ENCODE measurements around the gene TP53INP2. TPM values are rescaled to one million over a fixed set of nuclear protein-coding genes. Genes with fewer than 3 reads are reported as not detected.

The TP53INP2 gene
- total and polyA plus RNA-seq, 2 of the 8 experiments (the other 6 are each of a cell fraction or from before 2014, with no cell fraction given): 2.4 to 4.8 TPM

DNA sequence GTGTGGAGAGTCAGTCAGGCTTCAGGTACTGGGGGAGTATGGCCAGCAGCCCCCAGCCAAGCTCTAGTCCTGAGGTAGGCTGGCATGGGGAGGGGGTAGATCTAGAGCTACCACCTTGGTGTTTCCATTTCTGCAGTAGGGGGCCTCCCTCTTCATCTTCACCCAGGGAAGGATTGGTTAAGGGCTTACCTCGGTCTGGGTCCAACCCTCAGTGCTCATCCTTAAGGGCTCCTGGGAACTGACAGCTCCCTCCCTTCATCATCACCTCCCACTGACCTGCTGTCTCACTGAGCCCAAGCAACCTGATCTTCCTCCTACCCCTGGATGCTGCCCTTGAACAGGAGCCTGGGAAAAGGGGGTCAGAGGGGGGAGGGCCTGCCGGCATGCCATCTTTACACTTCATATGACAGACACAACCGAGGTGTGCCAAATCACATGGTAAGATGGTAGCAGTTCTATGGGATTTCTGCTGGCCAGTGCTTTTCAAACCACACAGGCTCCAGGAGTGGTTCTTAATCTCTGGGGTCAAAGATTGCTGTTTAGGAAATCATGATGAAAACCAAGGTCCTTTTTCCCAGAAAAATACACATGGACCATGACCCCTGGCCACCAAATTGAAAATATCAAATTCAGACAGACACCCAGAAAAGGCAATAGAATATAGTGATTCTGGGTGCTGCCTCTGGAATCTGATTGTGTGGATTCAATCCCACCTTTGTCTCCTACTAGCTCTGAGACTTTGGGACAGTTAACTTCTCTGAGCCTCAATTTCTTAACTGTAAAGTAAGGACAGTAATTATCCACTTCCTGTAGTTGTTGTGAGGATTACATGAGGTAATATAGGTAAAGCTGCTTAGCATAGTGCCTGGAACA is 3.0 kb downstream of the TP53INP2 start:
- H3K4me1 ChIP-seq (replicated peaks in 1 of 4; ENCODE audit: control insufficient read depth in 3 of 4, insufficient read depth in 4 of 4, low read length in 3 of 4): peaks cover 0 to 11% (median 7%) of the 10 kb centered on the region in 4 experiments; a peak in 5 of 7 replicates
- no peak for TF ChIP-seq RBBP5 (IDR thresholded peaks at IDR 0.05; ENCODE audit: borderline replicate concordance, low read depth, low read length)
- no peak for TF ChIP-seq RAD21 (IDR thresholded peaks at IDR 0.05 in 1 of 2, conservative IDR thresholded peaks at IDR 0.05 in 1 of 2; ENCODE audit: low read depth in 2 of 2, low read length in 2 of 2)
- TF ChIP-seq, protein P1, sequence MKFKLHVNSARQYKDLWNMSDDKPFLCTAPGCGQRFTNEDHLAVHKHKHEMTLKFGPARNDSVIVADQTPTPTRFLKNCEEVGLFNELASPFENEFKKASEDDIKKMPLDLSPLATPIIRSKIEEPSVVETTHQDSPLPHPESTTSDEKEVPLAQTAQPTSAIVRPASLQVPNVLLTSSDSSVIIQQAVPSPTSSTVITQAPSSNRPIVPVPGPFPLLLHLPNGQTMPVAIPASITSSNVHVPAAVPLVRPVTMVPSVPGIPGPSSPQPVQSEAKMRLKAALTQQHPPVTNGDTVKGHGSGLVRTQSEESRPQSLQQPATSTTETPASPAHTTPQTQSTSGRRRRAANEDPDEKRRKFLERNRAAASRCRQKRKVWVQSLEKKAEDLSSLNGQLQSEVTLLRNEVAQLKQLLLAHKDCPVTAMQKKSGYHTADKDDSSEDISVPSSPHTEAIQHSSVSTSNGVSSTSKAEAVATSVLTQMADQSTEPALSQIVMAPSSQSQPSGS (IDR thresholded peaks at IDR 0.05; ENCODE audit: low read length): no peak
- TF ChIP-seq RFX5 (IDR thresholded peaks at IDR 0.05; ENCODE audit: borderline replicate concordance, low read depth, low read length): no peak
- no peak for TF ChIP-seq NRF1 (IDR thresholded peaks at IDR 0.05; ENCODE audit: low read depth, low read length)
- TF ChIP-seq JUND (IDR thresholded peaks at IDR 0.05; ENCODE audit: low read length): no peak
- no peak for TF ChIP-seq BACH1 (IDR thresholded peaks at IDR 0.05; ENCODE audit: low read length)
- no peak for TF ChIP-seq POLR2AphosphoS5 (IDR thresholded peaks at IDR 0.05; ENCODE audit: low read depth, low read length)
- TF ChIP-seq HDAC6 (IDR thresholded peaks at IDR 0.05; ENCODE audit: low read depth, low read length): no peak
- TF ChIP-seq MAFK (IDR thresholded peaks at IDR 0.05; ENCODE audit: low read depth, low read length): no peak
- no peak overlapping the region for H3K27ac ChIP-seq (ENCODE audit: low read depth, low read length)
- H3K9ac ChIP-seq (replicated peaks in 1 of 4; ENCODE audit: extremely low read depth in 1 of 4, low read depth in 3 of 4, low read length in 3 of 4): no peak overlapping the region
- no peak overlapping the region for H2AK5ac ChIP-seq (ENCODE audit: low read depth, low read length)
- no peaks in the 10 kb centered on the region for H3K79me2 ChIP-seq (ENCODE audit: control insufficient read depth in 1 of 2, insufficient read depth in 2 of 2, low read length in 2 of 2)
- H2AFZ ChIP-seq (ENCODE audit: low read length): no peak overlapping the region
- no peak overlapping the region for H2BK5ac ChIP-seq (ENCODE audit: low read depth, low read length)
- H3K14ac ChIP-seq (ENCODE audit: insufficient read length): no peak overlapping the region
- H4K20me1 ChIP-seq (replicated peaks in 1 of 2; ENCODE audit: control insufficient read depth in 1 of 2, insufficient read depth in 2 of 2, low read length in 2 of 2): peaks cover 2 to 6% of the 10 kb centered on the region in 2 experiments
- H3K9me3 ChIP-seq (ENCODE audit: insufficient read depth in 2 of 2, low read depth in 1 of 2, low read length in 1 of 2): no peaks in the 10 kb centered on the region
- H3K23ac ChIP-seq (ENCODE audit: insufficient read length): no peak overlapping the region
- CTCF ChIA-PET (ENCODE audit: partially characterized antibody): interaction anchor here (0.6 to 6.5 kb wide), 25 partner anchors 9 to 787 kb away, joined by 3 to 48 read pairs (median 4); partner anchors contain the start of gene PIGU
- H4K8ac ChIP-seq (ENCODE audit: extremely low read depth, insufficient read depth, low read length): no peak overlapping the region
- H3K79me1 ChIP-seq (ENCODE audit: low read depth, low read length): no peaks in the 10 kb centered on the region
- no peak overlapping the region for H3K56ac ChIP-seq (replicated peaks; ENCODE audit: insufficient read length, low read depth, low read length)
- H3K4me2 ChIP-seq (ENCODE audit: insufficient read depth in 1 of 2, low read depth in 2 of 2, low read length in 2 of 2): no peak overlapping the region
- POLR2A ChIA-PET (ENCODE audit: partially characterized antibody): interaction anchor here (0.6 to 1.7 kb wide), 3 partner anchors 20 to 404 kb away, joined by 3 to 7 read pairs (median 3); partner anchors contain the start of genes AHCY and MAP1LC3A
- no peak for FAIRE-seq
- H2BK120ac ChIP-seq (replicated peaks; ENCODE audit: low read depth, low read length): no peak overlapping the region
- no peaks in the 10 kb centered on the region for H3K36me3 ChIP-seq (ENCODE audit: control insufficient read depth in 2 of 4, insufficient read depth in 4 of 4, low read length in 3 of 4)
- no peak overlapping the region for H4K5ac ChIP-seq (ENCODE audit: insufficient read length, low read depth, low read length)
- no peak for DNase-seq (ENCODE audit: low read depth in 1 of 2, low spot score in 2 of 2)
- 82% methylated on average over 3 of the region's 3 CpGs; no CpG with 5 or more reads in 1 of the 2 experiments for WGBS, 2 experiments (ENCODE audit: extremely low coverage in 1 of 2, insufficient coverage in 1 of 2, insufficient read length in 1 of 2, insufficient replicate concordance in 2 of 2, low coverage in 1 of 2, low lambda C conversion rate in 2 of 2, missing lambda C conversion rate in 1 of 2)
- H3K27me3 ChIP-seq (replicated peaks in 1 of 4; ENCODE audit: control insufficient read depth in 3 of 4, extremely low read depth in 1 of 4, insufficient read depth in 3 of 4, low read length in 3 of 4): peaks cover 9 to 40% (median 33%) of the 10 kb centered on the region in 4 experiments
- no peak overlapping the region; the same call in 1 of the 2 replicates for H2BK15ac ChIP-seq (ENCODE audit: low read length)
- no peak overlapping the region for H2BK12ac ChIP-seq (ENCODE audit: low read depth, low read length)
- no peak overlapping the region for H3K4me3 ChIP-seq (ENCODE audit: extremely low read depth in 1 of 4, insufficient read depth in 2 of 4, low read depth in 3 of 4, low read length in 4 of 4)
- no peak overlapping the region for H3K4ac ChIP-seq (replicated peaks; ENCODE audit: insufficient read length, low read depth, low read length)
- H3K23me2 ChIP-seq (ENCODE audit: low read depth, low read length): peaks cover 15% of the 10 kb centered on the region; the same call in 1 of the 2 replicates
- no peak overlapping the region for H2BK20ac ChIP-seq (ENCODE audit: low read length)
- no peak overlapping the region for H4K91ac ChIP-seq (replicated peaks; ENCODE audit: insufficient read length, low read length)
- H3K18ac ChIP-seq (ENCODE audit: extremely low read depth, low read length): no peak overlapping the region
